Endothelial cell of umbilical vein (primary cell): Measurements from ENCODE around the gene ACMSD. TPM values are rescaled to one million over a fixed set of nuclear protein-coding genes. Genes with fewer than 3 reads are reported as not detected.

Source experiments
- BruUV-seq: library from RNA; stranded (reverse); fragments of 400-500 nt; replicated peaks from 2 replicates; lab custom pipeline; 2021; lab: Mats Ljungman, UMichigan
- CTCF ChIA-PET: fragments of 300-600, 350-600 bp; sonication (Branson Sonifier 250); formaldehyde crosslinking; loops from one replicate; lab custom pipeline; 2021; ENCODE audit warnings: antibody characterized with exemption, inconsistent platforms; lab: Charles Lee
- POLR2A ChIA-PET: fragments of 300-600, 350-600 bp; sonication (Branson Sonifier 250); formaldehyde crosslinking; loops from one replicate; lab custom pipeline; 2021; ENCODE audit warnings: antibody characterized with exemption, inconsistent platforms; lab: Charles Lee
- DNase-seq: peaks from one replicate; pipeline ENCODE4 v3.0.0-alpha.2; 2011; ENCODE audit warnings: low read depth, low spot score
- FAIRE-seq: peaks from 2 replicates; lab custom pipeline; 2011; peaks lifted over from hg19 to GRCh38; lab: Jason Lieb, UNC
- H2AFZ ChIP-seq: 2 replicates; pipeline ENCODE4 v1.6.0; 2012; ENCODE audit warnings: low read depth, low read length, control low read depth, inconsistent platforms
- H3K27ac ChIP-seq: 2 replicates; pipeline ENCODE4 v1.5.1; 2011; ENCODE audit warnings: low read depth, mild to moderate bottlenecking, control low read depth, low read length, moderate library complexity; ENCODE audit not compliant: insufficient read depth
- H3K27me3 ChIP-seq, 2 experiments: 2 replicates each; pipeline versions ENCODE4 v1.6.0 to v1.6.1; 2011; ENCODE audit warnings: low read length in 2 of 2, mixed read lengths in 1 of 2; ENCODE audit not compliant: control insufficient read depth in 2 of 2, insufficient read depth in 2 of 2
- H3K36me3 ChIP-seq, 2 experiments: 2 replicates in 1 of 2; 3 replicates in 1 of 2; pipeline ENCODE4 v1.5.1; 2011; ENCODE audit warnings: low read length in 2 of 2, mild to moderate bottlenecking in 1 of 2, moderate library complexity in 1 of 2; ENCODE audit not compliant: control insufficient read depth in 2 of 2, insufficient read depth in 2 of 2; ENCODE audit errors: extremely low read depth in 1 of 2
- H3K4me1 ChIP-seq: 3 replicates; pipeline ENCODE4 v1.5.1; 2011; ENCODE audit warnings: mild to moderate bottlenecking, low read length; ENCODE audit not compliant: control insufficient read depth, insufficient read depth; ENCODE audit errors: extremely low read depth
- H3K4me2 ChIP-seq: 2 replicates; pipeline ENCODE4 v1.6.1; 2011; ENCODE audit warnings: low read length, control low read depth, mixed read lengths; ENCODE audit not compliant: insufficient read depth
- H3K4me3 ChIP-seq, 3 experiments: fragments of 200-600 bp in 1 of 3; sonication (generic), shearing (Covaris generic) in 1 of 3; replicated peaks in 1 of 3; 2 replicates each; pipeline ENCODE4 v1.5.1; 2011 to 2016; ENCODE audit warnings: control low read depth in 3 of 3, low read length in 3 of 3, mild to moderate bottlenecking in 2 of 3, inconsistent platforms in 1 of 3, low read depth in 1 of 3, moderate library complexity in 1 of 3; ENCODE audit not compliant: insufficient read depth in 1 of 3
- H3K79me2 ChIP-seq: 2 replicates; pipeline ENCODE4 v1.6.0; 2012; ENCODE audit warnings: low read length, inconsistent platforms; ENCODE audit not compliant: control insufficient read depth, insufficient read depth
- H3K9ac ChIP-seq: replicated peaks from 2 replicates; pipeline ENCODE3; 2011; ENCODE audit warnings: low read length, control low read depth; ENCODE audit not compliant: insufficient read depth; ENCODE audit errors: extremely low read depth
- H3K9me1 ChIP-seq: replicated peaks from 3 replicates; pipeline ENCODE4 v1.6.0; 2011; ENCODE audit warnings: mild to moderate bottlenecking, low read length; ENCODE audit not compliant: control insufficient read depth, insufficient read depth; ENCODE audit errors: extremely low read depth
- H3K9me3 ChIP-seq: replicated peaks from 2 replicates; pipeline ENCODE4 v1.5.1; 2012; ENCODE audit warnings: low read length, inconsistent platforms; ENCODE audit not compliant: control insufficient read depth, insufficient read depth
- H4K20me1 ChIP-seq: replicated peaks from 2 replicates; pipeline ENCODE3; 2011; ENCODE audit warnings: mild to moderate bottlenecking, low read length; ENCODE audit not compliant: control insufficient read depth, insufficient read depth; ENCODE audit errors: extremely low read depth
- CTCF ChIP-seq, 2 donors: IDR thresholded peaks; 1 replicate in 1 of 2; 2 replicates in 1 of 2; pipeline ENCODE4 v1.5.1; 2011; ENCODE audit warnings: low read length in 2 of 2, mild to moderate bottlenecking in 2 of 2, moderate library complexity in 2 of 2, control low read depth in 1 of 2, inconsistent platforms in 1 of 2, low read depth in 1 of 2; ENCODE audit not compliant: insufficient read depth in 1 of 2; ENCODE audit errors: extremely low read depth in 1 of 2
- EZH2 ChIP-seq: IDR thresholded peaks from 2 replicates; pipeline ENCODE4 v1.6.1; 2012; ENCODE audit warnings: borderline replicate concordance, low read depth, mild to moderate bottlenecking, moderate library complexity, low read length, inconsistent platforms; ENCODE audit not compliant: severe bottlenecking
- FOS ChIP-seq: IDR thresholded peaks from 2 replicates; pipeline ENCODE4 v1.6.1; 2011; ENCODE audit warnings: mild to moderate bottlenecking, low read length, moderate library complexity, borderline replicate concordance; ENCODE audit not compliant: insufficient read depth
- GATA2 ChIP-seq: IDR thresholded peaks from 2 replicates; pipeline ENCODE4 v1.7.0; 2011; ENCODE audit warnings: low read depth, mild to moderate bottlenecking, moderate library complexity, mixed read lengths, low read length; ENCODE audit not compliant: insufficient read length, insufficient read depth
- JUN ChIP-seq: IDR thresholded peaks from 2 replicates; pipeline ENCODE4 v1.6.1; 2011; ENCODE audit warnings: borderline replicate concordance, low read depth; ENCODE audit not compliant: insufficient read length, insufficient read depth
- MAX ChIP-seq: IDR thresholded peaks from 2 replicates; pipeline ENCODE4 v1.6.1; 2011; ENCODE audit not compliant: insufficient read depth, insufficient read length
- MYC ChIP-seq: IDR thresholded peaks from one replicate; pipeline ENCODE4 v1.6.1; 2011; ENCODE audit warnings: mild to moderate bottlenecking, low read depth, low read length
- POLR2A ChIP-seq: IDR thresholded peaks from 2 replicates; pipeline ENCODE4 v1.6.1; 2012; ENCODE audit warnings: low read depth, mild to moderate bottlenecking, control low read depth, low read length
- POLR2AphosphoS5 ChIP-seq: IDR thresholded peaks from 2 replicates; pipeline ENCODE4 v1.6.1; 2012; ENCODE audit warnings: low read depth, mild to moderate bottlenecking, control low read depth, low read length, moderate library complexity; ENCODE audit not compliant: insufficient read depth
- dilution Hi-C: fragments of 300-500 bp; cut with MboI; formaldehyde crosslinking; loops from one replicate; pipeline ENCODE4 v1.15.0; 2019; ENCODE audit warnings: low sequenced_read_pairs; ENCODE audit not compliant: extremely low pct_ligation_motif_present
- intact Hi-C: fragments of 100-400 bp; cut with micrococcal nuclease; formaldehyde crosslinking; loops from one replicate; pipeline ENCODE4 v1.10.0; 2022
- polyA plus RNA-seq, 4 experiments: library from polyadenylated mRNA; depleted of rRNA in 3 of 4; stranded (reverse) in 3 of 4; unstranded in 1 of 4; fragments of >200 nt; gene quantifications; 2 replicates each; pipeline versions ENCODE4 v1.2.1 to v1.2.3, GENCODE V29; 2011 to 2012; ENCODE audit warnings: missing spikeins in 1 of 4
- total RNA-seq: library from RNA; stranded (reverse); gene quantifications from 2 replicates; pipeline ENCODE4 v1.2.3, GENCODE V29; 2021

Gene ACMSD
- total and polyA plus RNA-seq, 2 donors (not counting 3 experiments of a cell fraction or from before 2014, with no cell fraction given) = not detected

- TF ChIP-seq MYC (no peak), POLR2AphosphoS5 (no peak), FOS (peak; percentile 31), POLR2A (no peak), MAX (no peak)
Measured at GRCh38 chr2:134818321-134818720, 20.1 kb upstream of the ACMSD start.

DNA sequence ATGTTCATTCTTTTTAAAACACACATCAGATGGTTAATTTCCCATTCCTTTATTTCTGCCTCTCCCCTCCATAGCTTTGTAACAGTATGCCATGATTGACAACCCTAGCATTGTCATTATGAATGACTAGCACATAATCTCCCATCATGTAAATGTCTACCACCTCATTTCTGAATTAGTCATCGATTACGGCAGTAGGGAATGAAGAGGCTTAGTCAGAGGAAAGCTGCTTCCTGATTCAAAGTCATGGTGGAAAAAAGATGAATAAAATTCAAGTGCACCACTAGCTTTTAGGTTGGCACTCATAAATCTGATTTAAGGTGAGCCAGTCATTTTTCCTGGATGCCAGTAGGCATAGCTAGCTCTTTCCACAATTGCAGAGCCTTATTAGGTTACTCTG lies 19.1 kb upstream of the ACMSD start:
- CTCF ChIA-PET = interaction anchor here (1.0 kb wide), 1 partner anchor 368 kb away, joined by 4 read pairs; no protein-coding TSS in a partner anchor
- BruUV-seq = no TSS peak
- Histone ChIP-seq H3K9me1 (no peaks in the 10 kb centered on the region), H3K27ac (no peak overlapping the region), H3K9ac (no peak overlapping the region), H3K4me1 (no peaks in the 10 kb centered on the region), H3K27me3 (peaks cover 0 to 5% of the 10 kb centered on the region in 2 experiments), H4K20me1 (no peaks in the 10 kb centered on the region), H3K4me2 (no peak overlapping the region), H3K36me3 (no peaks in the 10 kb centered on the region), H3K4me3 (no peak overlapping the region), H3K79me2 (no peaks in the 10 kb centered on the region), H3K9me3 (no peaks in the 10 kb centered on the region), H2AFZ (no peak overlapping the region)
- DNase-seq (peak; percentile 67), FAIRE-seq (peak; percentile 38)
- TF ChIP-seq GATA2 (peak; percentile 56), JUN (peak; percentile 65), EZH2 (no peak), MAX (no peak), POLR2A (no peak), FOS (peak; percentile 89), POLR2AphosphoS5 (no peak), CTCF (IDR thresholded peaks at IDR 0.05; ENCODE audit: extremely low read depth in 1 of 2, insufficient read depth in 1 of 2, low read depth in 1 of 2, low read length in 2 of 2) (no peak), MYC (no peak)
- dilution Hi-C loops (no loop called here), intact Hi-C loops (no loop called here)
- POLR2A ChIA-PET = no interaction called here

More at GRCh38 chr2:134818321-134818720, 20.1 kb upstream of the ACMSD start:
- Histone ChIP-seq H3K79me2 (no peaks in the 10 kb centered on the region), H2AFZ (no peak overlapping the region), H3K4me2 (no peak overlapping the region), H3K9me1 (no peaks in the 10 kb centered on the region), H4K20me1 (no peaks in the 10 kb centered on the region), H3K27me3 (peaks cover 0 to 5% of the 10 kb centered on the region in 2 experiments), H3K4me3 (no peak overlapping the region), H3K36me3 (no peaks in the 10 kb centered on the region), H3K9ac (no peak overlapping the region), H3K4me1 (no peaks in the 10 kb centered on the region), H3K9me3 (no peaks in the 10 kb centered on the region), H3K27ac (no peak overlapping the region)
- intact Hi-C loops = no loop called here
- ChIA-PET POLR2A (no interaction called here), CTCF (interaction anchor here (0.6 to 1.2 kb wide), 3 partner anchors 13 to 35 kb away, joined by 3 read pairs; no protein-coding TSS in a partner anchor)
- no TSS peak for BruUV-seq
- dilution Hi-C loops = no loop called here
- FAIRE-seq (no peak), DNase-seq (peak; percentile 14)
